Measurements from ENCODE around the gene SHISA6.

The SHISA6 gene

GRCh38 chr17:11485336-11486100 is 244.5 kb downstream of the SHISA6 start:
- DNase-seq = no peak

DNA sequence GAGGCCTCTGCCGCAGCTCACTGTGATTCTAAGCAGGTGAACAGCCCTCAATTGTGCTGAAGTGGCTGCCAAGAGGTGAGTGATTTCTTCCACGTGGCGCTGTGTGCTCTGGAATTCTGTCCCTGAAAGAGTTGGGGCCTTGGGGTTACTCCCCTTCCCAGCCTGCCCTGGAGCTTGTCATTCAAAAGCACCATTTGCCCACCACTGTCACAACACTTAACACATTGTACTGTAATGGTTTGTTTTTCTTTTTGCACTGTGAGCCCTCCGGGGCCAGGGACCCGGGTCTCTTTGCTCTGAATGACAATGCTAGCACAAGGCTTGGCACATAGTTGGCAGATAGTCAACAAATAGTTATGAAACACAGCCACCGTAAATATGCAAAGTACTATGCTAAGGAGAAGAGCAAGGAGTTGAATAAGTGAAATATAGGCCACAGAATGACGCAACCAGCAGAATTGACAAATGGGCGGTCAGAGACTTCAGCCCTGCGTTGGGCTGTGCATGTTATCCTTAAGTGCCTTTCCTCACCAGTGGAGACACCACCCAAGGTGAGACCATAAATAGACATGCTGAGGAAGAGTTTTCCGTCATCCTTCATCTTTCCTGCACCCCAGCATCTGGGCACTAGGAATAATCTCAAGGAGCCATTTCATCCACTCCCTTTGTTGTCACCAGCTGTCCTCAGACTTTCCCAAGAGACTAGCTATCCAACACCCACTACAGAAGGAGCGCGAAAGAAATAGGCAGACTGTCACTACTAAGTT is 245.3 kb downstream of the SHISA6 start:
- DNase-seq = no peak

- no peak for DNase-seq
These were observed 245.9 kb downstream of the SHISA6 start for GRCh38 chr17:11486868-11487310.

DNA sequence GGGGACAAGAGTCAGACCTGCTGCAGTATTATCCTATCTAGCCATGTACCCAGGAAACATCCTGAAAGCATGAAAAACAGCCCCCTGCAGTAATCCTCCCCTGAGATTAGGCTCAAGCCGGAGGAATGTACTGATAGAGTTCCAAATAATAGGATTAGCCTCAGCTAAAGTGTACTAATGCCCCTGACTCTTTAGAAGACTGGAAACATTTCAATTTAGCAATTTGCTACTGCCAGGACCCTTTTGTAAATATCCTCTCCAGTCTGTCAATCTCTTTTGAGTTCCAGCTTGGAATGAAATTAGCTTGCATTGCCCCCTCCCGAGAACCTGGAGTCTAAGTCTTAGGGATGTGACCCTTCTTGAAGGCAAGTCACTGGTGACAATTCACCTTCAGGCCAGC is 246.5 kb downstream of the SHISA6 start:
- DNase-seq = no peak

- DNase-seq = no peak
These were observed 247.4 kb downstream of the SHISA6 start for GRCh38 chr17:11488407-11488806.

GRCh38 chr17:11490171-11490755 is 249.2 kb downstream of the SHISA6 start:
- DNase-seq = no peak

DNA sequence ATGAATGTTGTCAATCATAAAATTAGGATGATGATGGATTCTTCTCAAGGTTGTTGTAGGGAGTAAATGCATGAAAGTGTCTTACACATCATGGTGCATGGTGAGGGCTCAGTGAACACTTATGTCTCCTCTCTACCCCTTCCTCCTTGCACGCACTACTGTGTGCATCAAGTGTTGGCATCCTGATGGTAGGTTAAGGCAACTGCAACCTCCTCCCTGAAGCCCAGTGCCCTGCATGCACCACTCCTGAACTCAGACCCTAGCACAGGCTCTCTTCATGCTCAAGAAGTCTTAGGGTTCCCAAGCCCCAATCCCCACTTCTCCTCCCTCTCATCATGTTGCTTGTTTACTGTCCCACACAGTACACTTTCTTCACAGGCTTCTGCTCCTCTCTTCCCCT is 251.5 kb downstream of the SHISA6 start:
- DNase-seq = no peak

DNA sequence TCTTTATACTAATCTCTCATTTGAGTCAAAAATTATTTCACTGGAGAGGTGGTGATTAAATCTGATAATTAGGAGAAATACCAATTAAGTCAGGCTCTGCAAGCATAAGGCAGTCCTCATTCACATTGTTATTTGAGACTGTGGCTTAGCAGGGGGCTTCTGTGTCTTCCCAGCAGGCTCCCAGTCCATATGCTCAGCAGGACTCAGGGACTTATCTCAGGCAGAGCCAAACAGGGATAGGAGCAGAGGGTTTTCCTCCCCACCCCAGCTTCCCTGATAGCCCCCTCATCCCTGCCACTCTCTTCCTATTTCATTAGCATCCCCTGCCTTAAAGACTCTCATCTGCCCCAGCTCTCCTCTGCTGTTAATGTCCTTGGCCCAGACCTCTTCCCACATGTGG is 252.9 kb downstream of the SHISA6 start:
- DNase-seq = no peak

DNA sequence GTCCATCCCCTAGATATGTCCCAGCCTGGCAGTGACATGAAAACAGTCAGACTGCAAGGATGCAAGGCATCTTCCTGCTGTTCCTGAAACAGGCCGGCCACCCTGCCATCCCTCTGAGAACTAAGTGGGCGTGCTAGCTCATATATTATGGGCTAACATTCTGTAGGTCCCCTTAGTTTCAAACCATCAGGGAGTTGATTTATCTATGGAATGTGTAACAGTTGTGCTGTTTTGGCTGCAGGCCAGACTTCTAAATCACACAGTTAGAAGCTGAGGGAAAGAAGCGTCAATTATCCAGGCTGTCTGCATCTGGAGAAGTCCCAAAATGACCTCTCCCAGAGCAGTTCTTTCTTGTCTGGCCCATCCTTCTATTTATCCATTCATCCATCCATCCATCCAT is 254.6 kb downstream of the SHISA6 start:
- DNase-seq = no peak

GRCh38 chr17:11499881-11500280 is 258.9 kb downstream of the SHISA6 start:
- DNase-seq = no peak

- no peak for DNase-seq
These were observed 262.5 kb downstream of the SHISA6 start for GRCh38 chr17:11503308-11504035.

DNA sequence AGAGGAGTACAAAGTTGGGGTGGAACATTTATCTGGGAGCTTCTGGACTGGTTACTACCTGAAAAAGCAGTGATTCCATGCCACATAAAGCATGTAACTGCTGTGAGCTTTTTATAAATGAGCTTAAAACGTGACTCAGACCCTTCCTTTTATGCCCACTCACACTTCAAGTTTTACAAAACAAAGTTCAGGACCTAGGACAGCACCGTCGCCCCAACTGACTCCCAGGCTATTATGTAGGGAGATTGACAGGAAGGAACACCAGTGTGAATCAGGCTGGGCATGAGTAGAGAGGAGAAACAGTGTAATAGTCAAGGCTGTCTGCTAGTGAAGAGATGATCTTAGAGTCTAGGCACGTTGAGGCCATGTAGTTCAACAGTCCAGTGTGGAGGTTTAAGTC is 265.6 kb downstream of the SHISA6 start:
- DNase-seq = no peak

DNA sequence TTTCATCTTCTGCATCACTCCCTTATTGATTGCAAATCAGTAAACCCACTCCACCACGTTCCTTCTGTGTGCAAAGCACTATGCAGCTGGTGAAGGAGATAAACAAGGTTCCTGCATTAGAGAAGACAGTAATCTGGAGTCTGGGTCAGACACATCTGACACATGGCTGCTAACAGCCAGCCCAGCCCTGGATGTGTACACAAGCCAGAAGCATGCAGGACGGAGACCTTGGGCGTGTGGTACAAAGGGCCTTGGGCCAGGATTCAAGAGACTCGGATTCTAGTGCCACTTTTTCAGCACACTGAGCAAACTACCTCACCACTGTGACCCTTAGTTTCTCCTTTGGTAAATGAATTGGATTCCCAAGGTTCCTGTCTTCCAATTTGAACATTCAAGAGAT is 270.7 kb downstream of the SHISA6 start:
- no peak for DNase-seq

GRCh38 chr17:11514565-11514964 is 273.6 kb downstream of the SHISA6 start:
- DNase-seq = no peak

GRCh38 chr17:11514981-11515680 is 274.1 kb downstream of the SHISA6 start:
- no peak for DNase-seq

- DNase-seq = no peak
These were observed 274.9 kb downstream of the SHISA6 start for GRCh38 chr17:11515901-11516300.

DNA sequence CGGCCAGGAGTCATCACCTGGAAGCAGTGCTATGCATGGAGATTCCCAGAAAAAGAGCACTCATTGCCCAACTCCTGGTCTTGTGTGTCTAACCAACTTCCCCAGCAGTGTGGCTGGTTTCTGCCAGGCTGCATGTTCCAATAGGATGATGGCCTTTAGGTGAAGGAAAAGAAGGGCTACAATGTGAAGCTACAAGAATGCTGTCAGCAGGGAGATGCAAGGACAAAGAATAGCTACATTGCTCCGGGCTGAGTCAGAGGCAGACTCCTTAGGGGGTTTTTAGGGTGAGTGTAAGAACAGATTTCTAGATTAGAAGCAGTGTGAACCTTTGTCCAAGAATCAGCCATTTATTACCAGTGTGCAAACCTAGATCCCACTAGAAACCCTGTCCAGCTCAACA is 294.2 kb downstream of the SHISA6 start:
- DNase-seq = no peak

GRCh38 chr17:11538366-11538765 is 297.4 kb downstream of the SHISA6 start:
- no peak for DNase-seq

DNA sequence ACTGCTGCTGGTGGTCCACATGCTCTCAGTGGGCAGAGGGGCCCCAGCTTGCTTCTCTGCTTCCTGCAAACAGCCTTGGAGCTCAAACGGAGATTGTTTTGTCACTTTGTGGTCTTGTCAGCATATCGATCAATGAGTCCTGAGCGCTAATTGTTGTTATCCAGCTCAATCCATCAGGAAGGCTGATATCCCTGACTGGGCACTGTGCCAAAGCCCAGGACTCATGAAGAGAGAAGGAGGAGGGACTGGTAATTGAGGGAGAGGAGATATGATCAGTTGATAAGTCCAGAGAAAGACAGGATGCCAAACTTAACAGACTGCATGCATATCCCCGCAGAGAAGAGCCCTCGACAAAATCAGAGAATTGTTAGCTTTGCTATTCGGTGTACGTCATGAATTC is 298.6 kb downstream of the SHISA6 start:
- DNase-seq = no peak

- no peak for DNase-seq
These were observed 304.0 kb downstream of the SHISA6 start for GRCh38 chr17:11545002-11545401.

DNA sequence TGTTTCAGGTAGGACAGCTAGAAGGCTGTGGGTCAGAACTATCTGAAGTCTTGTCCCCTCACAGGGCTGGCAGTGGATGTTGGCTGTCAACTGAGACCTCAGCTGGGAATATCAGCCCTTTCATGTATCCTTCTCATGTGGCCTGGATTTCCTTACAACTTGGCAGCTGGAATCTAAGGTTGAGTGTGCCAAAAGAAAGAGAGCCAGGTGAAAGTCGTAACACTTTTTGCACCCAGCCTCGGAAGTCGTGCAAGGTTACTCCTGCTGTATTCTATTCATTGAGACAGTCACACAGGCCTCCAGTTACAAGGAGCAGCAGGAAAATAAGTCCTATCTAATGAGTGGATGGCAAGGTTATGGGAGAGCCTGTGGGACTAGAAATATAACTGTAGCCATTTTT is 304.7 kb downstream of the SHISA6 start:
- DNase-seq = no peak

DNA sequence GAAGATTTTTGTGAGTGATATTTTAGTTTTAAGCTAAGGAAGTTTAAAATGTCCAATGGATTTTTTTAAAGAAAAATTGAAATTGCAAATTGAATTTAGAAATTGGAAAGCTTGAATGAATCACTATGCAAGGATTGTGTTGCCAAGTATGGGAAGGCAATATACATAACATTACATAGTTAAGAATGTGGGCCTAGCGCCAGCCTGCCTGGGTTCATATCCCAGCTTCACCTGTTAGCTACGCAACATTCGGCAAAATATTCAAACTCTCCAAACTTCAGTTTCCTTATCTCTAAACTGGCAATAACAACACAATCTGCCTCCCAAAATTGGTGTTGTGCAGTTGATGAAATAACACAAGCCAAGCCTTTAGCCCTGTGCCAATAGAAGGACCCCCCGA is 306.8 kb downstream of the SHISA6 start:
- no peak for DNase-seq

- no peak for DNase-seq
These were observed 307.4 kb downstream of the SHISA6 start for GRCh38 chr17:11548398-11548797.
